ENCODE measurements around the gene SMYD4. TPM values are rescaled to one million over a fixed set of nuclear protein-coding genes. Genes with fewer than 3 reads are reported as not detected.
"Not testable (repeated sequence)": the region's sequence is repeated elsewhere in the genome, so short reads cannot be mapped to it uniquely, and the experiment has no call there.

The SMYD4 gene
- total and polyA plus RNA-seq, 2 donors from 2014 or later, result 3.4 to 12.2 TPM

DNA sequence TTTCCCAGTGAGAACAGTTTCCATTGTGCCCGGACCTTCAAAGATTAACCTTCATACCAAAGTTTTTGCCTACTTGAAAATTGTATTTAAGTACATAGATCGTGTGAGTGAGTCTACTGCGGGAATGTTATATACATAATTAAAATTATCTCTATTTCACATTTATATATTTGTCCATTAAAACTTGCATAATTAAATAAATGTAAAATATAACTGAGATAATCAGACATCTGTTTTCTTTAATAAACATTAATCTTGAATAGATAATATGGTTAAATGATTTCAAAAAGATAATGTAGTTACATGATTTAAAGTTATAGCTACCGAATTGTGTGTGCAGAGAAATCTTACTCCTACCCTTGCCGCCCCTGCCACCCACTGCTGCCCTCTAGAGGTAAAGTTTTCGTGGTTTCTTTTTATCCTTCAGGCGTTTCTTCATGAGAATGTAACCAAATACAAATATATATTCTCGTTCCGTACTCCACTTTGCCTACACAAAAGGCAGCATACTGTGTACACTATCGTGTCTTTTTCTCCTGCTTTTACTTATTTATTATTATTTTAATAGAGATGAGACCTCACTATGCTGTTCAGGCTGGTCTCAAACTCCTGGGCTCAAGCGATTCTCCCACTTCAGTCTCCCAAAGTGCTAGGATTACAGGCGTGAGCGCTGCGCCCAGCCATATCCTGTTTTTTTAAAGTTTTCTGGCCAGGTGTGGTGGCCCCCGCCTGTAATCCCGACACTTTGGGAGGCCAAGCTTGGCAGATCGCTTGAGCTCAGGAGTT, 35.7 kb upstream of the SMYD4 start:
- Histone ChIP-seq H3K4me3 (ENCODE audit: low read length in 3 of 3) (no peak overlapping the region), H3K4me1 (ENCODE audit: control insufficient read depth in 2 of 3, insufficient read depth in 2 of 3, low read depth in 1 of 3, low read length in 3 of 3) (no peaks in the 10 kb centered on the region), H3K27ac (ENCODE audit: low read depth in 2 of 2, low read length in 2 of 2) (no peak overlapping the region), H3K36me3 (ENCODE audit: control insufficient read depth in 2 of 3, insufficient read depth in 3 of 3, low read length in 3 of 3) (peaks cover 0 to 10% (median 2%) of the 10 kb centered on the region in 3 donors), H3K9me3 (ENCODE audit: control insufficient read depth in 2 of 3, insufficient read depth in 1 of 3, low read length in 3 of 3) (no peaks in the 10 kb centered on the region), H3K9ac (ENCODE audit: low read length in 3 of 3) (no peak overlapping the region), H3K27me3 (ENCODE audit: control insufficient read depth, insufficient read depth, low read length) (no peaks in the 10 kb centered on the region)
- intact Hi-C loops (cut with DNase I), result no loop called here
- DNase-seq (peak in 1 of 5 donors; percentile 9), FAIRE-seq (peak; percentile 62)
- TF ChIP-seq, protein P1, sequence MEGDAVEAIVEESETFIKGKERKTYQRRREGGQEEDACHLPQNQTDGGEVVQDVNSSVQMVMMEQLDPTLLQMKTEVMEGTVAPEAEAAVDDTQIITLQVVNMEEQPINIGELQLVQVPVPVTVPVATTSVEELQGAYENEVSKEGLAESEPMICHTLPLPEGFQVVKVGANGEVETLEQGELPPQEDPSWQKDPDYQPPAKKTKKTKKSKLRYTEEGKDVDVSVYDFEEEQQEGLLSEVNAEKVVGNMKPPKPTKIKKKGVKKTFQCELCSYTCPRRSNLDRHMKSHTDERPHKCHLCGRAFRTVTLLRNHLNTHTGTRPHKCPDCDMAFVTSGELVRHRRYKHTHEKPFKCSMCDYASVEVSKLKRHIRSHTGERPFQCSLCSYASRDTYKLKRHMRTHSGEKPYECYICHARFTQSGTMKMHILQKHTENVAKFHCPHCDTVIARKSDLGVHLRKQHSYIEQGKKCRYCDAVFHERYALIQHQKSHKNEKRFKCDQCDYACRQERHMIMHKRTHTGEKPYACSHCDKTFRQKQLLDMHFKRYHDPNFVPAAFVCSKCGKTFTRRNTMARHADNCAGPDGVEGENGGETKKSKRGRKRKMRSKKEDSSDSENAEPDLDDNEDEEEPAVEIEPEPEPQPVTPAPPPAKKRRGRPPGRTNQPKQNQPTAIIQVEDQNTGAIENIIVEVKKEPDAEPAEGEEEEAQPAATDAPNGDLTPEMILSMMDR (IDR thresholded peaks at IDR 0.05; ENCODE audit: borderline replicate concordance, extremely low read depth, insufficient read depth), result peak; percentile 39

DNA sequence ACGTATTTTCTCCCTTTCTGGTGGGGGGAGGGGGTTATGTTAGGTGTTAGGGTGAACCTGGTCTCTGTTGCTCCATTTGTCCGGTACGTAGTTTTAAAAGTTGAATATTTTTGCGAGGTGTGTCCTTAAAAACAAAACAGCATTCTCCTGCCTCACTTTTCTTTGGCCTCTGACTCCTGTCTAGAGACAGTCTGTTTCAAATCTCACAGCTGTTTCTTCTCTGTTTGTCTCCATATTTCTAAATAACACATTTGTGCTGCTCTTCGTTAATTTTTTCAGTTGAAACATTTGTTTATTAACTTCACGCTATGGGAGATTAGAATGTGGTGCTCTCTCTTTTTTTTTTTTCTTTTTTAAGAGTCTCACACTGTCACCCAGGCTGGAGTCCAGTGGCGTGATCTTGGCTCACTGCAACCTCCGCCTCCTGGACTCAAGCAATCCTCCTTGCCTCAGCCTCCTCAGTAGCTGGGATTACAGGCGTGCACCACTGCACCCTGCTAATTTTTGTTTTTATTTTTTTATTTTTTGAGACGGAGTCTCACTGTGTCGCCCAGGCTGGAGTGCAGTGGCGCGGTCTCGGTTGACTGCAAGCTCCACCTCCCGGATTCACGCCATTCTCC, 31.8 kb upstream of the SMYD4 start:
- Histone ChIP-seq H3K9me3 (ENCODE audit: control insufficient read depth in 2 of 3, insufficient read depth in 1 of 3, low read length in 3 of 3) (no peaks in the 10 kb centered on the region), H3K36me3 (ENCODE audit: control insufficient read depth in 2 of 3, insufficient read depth in 3 of 3, low read length in 3 of 3) (no peaks in the 10 kb centered on the region), H3K27ac (ENCODE audit: low read depth in 2 of 2, low read length in 2 of 2) (no peak overlapping the region), H3K4me1 (ENCODE audit: control insufficient read depth in 2 of 3, insufficient read depth in 2 of 3, low read depth in 1 of 3, low read length in 3 of 3) (no peaks in the 10 kb centered on the region), H3K4me3 (ENCODE audit: low read length in 3 of 3) (no peak overlapping the region), H3K27me3 (ENCODE audit: control insufficient read depth, insufficient read depth, low read length) (no peaks in the 10 kb centered on the region), H3K9ac (ENCODE audit: low read length in 3 of 3) (no peak overlapping the region)
- DNase-seq (no peak), FAIRE-seq (no peak)
- TF ChIP-seq, protein P1 (IDR thresholded peaks at IDR 0.05; ENCODE audit: borderline replicate concordance, extremely low read depth, insufficient read depth), result no peak
- intact Hi-C loops (cut with DNase I), result no loop called here

DNA sequence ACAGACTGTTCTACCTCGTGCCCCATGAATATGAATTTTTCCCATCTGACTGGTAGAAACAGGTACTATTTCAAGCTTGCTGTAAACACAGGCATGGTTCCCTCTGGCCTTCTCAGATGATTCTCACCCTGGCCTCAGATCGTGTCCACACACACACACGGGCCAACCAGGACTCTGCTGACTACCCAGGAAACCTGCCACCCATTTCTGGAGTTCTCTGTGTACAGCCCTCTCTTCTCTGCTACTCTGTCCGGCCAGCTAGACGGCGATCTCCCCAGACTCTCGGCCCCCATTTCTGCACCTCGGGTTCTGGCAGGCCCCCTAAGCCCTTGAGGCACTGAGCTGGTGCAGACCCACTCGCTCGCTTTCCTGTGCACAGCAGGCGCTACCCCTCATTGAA, 31.3 kb upstream of the SMYD4 start:
- no peak overlapping the region for H3K9ac ChIP-seq (ENCODE audit: low read length in 3 of 3)
- H3K9me3 ChIP-seq (ENCODE audit: control insufficient read depth in 2 of 3, insufficient read depth in 1 of 3, low read length in 3 of 3), result no peaks in the 10 kb centered on the region
- H3K27ac ChIP-seq (ENCODE audit: low read depth in 2 of 2, low read length in 2 of 2), result no peak overlapping the region
- no peaks in the 10 kb centered on the region for H3K36me3 ChIP-seq (ENCODE audit: control insufficient read depth in 2 of 3, insufficient read depth in 3 of 3, low read length in 3 of 3)
- intact Hi-C loops (cut with DNase I), result no loop called here
- H3K27me3 ChIP-seq (ENCODE audit: control insufficient read depth, insufficient read depth, low read length), result no peaks in the 10 kb centered on the region
- H3K4me3 ChIP-seq (ENCODE audit: low read length in 3 of 3), result no peak overlapping the region
- FAIRE-seq (no peak), DNase-seq (no peak)
- TF ChIP-seq, protein P1 (IDR thresholded peaks at IDR 0.05; ENCODE audit: borderline replicate concordance, extremely low read depth, insufficient read depth), result no peak
- no peaks in the 10 kb centered on the region for H3K4me1 ChIP-seq (ENCODE audit: control insufficient read depth in 2 of 3, insufficient read depth in 2 of 3, low read depth in 1 of 3, low read length in 3 of 3)

DNA sequence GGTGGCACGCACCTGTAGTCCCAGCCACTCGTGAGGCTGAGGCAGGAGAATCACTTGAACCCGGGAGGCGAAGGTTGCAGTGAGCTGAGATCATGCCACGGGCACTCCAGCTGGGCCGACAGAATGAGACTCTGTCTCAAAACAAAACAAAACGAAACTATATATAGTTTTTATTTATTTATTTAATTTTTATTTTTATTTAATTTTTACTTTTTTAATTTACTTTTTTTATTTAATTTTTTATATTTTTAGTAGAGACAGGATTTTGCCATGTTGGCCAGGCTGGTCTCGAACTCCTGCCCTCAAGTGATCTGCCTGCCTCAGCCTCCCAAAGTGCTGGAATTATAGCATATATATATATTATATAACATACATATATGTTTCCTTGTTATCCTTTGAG, 26.8 kb upstream of the SMYD4 start:
- H3K9me3 ChIP-seq (ENCODE audit: control insufficient read depth in 2 of 3, insufficient read depth in 1 of 3, low read length in 3 of 3); H3K27ac ChIP-seq (ENCODE audit: low read depth in 2 of 2, low read length in 2 of 2); H3K36me3 ChIP-seq (ENCODE audit: control insufficient read depth in 2 of 3, insufficient read depth in 3 of 3, low read length in 3 of 3); H3K27me3 ChIP-seq (ENCODE audit: control insufficient read depth, insufficient read depth, low read length); FAIRE-seq; H3K4me3 ChIP-seq (ENCODE audit: low read length in 3 of 3); H3K9ac ChIP-seq (ENCODE audit: low read length in 3 of 3); H3K4me1 ChIP-seq (ENCODE audit: control insufficient read depth in 2 of 3, insufficient read depth in 2 of 3, low read depth in 1 of 3, low read length in 3 of 3); DNase-seq; intact Hi-C loops (cut with DNase I): not testable (repeated sequence)

Measured in kidney (tissue), 14 donors.